C1 segment of cervical spinal cord (tissue), 14 donors: ENCODE results near the gene ALKBH3.
A peak's percentile ranks its signal among the peaks of the same experiment; 100 is the strongest.

Experiments
- DNase-seq, 14 donors: peaks; one replicate each; lab custom pipeline; 2025; lab: John Stamatoyannopoulos, UW

Gene ALKBH3

GRCh38 chr11:43880640-43881159 is at the start of gene ALKBH3:
Gene ALKBH3 (plus strand): TSS chr11:43880831. CDS start chr11:43882653, 1,822 bp downstream.
- DNase-seq: peak; percentile 29 to 90 (median 85)

- DNase-seq: peak in 3 of 14 donors; percentile 9 to 76 (median 38)
These were observed 49.6 kb upstream of the ALKBH3 start for GRCh38 chr11:43830928-43831440.

- DNase-seq: peak in 1 of 14 donors; percentile 24
These were observed 48.1 kb upstream of the ALKBH3 start for GRCh38 chr11:43832536-43832935.

DNA sequence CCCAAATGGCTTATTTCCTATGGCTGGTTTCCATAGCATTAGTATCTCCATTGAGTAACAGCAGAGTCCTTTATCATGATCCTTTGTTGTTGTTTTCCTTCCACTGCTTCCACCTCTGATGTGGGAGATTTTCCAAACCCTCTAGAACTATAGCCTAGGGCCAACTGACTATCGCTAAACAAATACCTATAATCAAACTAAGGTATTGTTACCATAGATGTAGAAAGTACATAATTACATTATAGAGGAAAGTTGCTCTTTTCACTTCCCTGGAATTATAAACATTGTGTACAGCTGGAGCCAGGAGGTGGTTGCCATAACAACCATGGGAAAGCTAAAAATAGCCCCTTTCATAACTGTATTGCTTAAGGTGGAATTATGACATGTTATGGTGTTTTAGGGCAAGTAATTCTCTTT is 47.0 kb upstream of the ALKBH3 start:
- DNase-seq: peak in 1 of 14 donors; percentile 84

GRCh38 chr11:43834286-43834685 is 46.3 kb upstream of the ALKBH3 start:
- peak in 1 of 14 donors; percentile 69 for DNase-seq

DNA sequence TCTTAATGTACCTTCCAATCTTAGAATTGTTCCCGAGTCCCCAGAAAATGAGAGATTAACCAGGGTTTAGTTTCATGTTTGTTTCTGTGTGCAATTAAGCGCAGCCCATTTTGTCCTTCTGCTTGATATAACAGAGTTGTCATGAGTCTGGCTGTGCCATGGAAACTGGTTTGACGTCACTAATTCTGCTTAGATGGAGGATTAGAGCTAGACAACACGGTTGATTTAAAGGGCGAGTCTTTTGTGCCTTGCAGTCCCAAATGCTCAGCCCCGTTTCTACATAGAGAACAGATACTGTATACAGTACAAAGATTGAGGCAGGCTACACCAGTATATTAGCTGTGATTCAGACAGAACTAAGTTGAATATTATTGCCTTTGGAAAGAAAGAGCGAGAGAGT is 45.5 kb upstream of the ALKBH3 start:
- DNase-seq: peak in 2 of 14 donors; percentile 6 to 84

DNA sequence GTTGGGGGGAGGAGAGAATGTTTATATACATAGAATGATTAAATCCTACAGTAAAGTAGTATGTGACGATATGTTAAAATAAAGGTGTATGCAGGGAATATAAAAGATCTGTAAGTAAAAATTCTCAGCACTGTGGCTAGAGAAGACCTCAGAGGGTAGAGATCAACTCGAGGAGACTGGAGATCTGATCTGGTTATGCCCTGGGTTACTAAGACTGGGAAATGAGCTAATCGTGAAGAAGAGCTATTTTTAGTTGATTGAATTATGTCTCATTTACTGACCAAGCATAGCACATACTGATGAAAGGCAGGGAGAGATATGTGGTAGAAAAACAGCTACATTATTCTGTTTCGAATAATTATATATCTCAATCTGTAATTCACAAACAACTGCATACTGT is 42.8 kb upstream of the ALKBH3 start:
- DNase-seq: no peak

GRCh38 chr11:43842021-43842420 is 38.6 kb upstream of the ALKBH3 start:
- no peak for DNase-seq

DNA sequence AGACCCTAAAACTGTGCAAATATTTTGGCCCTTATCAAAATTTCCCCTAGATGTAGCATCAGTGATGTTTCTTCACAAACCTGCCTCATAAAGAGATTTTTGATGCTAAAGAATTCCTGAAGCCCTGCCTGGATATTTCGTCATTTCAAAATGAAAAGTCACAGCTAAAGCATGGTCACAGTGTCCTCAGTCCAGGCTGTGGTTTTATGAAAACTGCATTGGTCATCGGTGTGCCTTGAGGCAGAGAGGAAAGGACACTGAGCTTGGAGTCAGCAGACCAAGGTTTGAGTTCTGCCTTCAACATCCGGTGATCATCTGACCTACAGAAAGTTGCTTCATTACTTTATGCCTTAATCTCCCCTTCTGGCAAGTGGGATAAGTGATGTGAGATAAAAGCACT is 34.8 kb upstream of the ALKBH3 start:
- DNase-seq: no peak

GRCh38 chr11:43852057-43852636 is 28.5 kb upstream of the ALKBH3 start:
- peak in 5 of 14 donors; percentile 2 to 34 (median 9) for DNase-seq

DNA sequence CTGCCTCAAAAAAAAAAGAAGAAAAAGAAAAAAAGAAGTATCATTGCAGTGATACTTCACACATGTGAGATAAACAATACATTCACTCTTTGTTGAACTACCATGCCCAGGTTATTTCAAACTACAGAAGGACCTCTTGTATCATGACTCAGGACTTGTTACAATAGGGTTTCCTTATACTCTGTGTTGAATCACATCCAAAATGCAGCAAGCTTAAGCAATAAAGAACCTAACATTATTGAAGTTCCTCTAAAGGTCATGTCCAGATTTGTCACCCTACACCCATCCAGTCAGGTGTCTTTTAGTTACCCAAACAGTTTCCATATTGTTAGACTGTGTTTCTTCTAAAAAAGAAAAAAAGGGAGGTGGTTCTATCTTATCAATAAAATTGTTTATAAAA is 26.9 kb upstream of the ALKBH3 start:
- no peak for DNase-seq

DNA sequence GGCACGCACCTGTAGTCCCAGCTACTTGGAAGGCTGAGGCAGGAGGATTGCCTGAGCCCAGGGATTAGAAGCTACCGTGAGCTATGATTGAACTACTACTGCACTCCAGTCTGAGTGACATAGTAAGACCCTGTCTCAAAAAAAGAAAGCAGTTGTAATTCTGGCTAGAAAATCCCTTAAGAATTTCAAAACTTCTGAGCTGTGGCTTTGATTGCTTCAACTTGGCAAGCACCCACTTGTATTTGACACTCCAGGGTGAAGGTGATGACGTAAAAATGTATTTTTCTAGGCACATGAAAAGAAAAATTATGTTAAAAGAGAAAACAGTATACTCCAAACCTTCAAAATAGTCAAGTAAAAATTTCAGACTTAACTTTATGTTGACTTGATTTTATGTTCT is 23.6 kb upstream of the ALKBH3 start:
- DNase-seq: no peak

- no peak for DNase-seq
These were observed 19.5 kb upstream of the ALKBH3 start for GRCh38 chr11:43861141-43861540.

DNA sequence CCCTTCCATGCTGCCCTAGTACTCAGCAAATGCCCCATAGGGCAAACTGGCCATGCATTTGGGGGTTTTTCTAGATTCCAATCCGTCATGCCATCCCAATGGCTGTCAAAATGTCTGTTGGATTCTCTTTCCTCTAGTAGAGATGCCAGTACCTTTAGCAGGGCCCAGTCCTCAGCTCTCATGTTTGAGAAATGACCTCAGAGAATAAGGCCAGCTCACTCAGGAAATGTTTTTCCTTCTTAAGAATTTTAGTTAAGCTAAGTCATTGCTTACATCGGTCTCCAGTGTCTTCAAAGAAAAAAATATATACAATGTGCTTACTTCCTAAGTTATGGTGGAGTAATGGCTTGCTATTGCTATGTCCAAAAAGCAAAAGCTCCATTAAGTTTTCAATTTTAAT is 14.1 kb upstream of the ALKBH3 start:
- no peak for DNase-seq

- no peak for DNase-seq
These were observed 13.7 kb upstream of the ALKBH3 start for GRCh38 chr11:43866969-43867368.

DNA sequence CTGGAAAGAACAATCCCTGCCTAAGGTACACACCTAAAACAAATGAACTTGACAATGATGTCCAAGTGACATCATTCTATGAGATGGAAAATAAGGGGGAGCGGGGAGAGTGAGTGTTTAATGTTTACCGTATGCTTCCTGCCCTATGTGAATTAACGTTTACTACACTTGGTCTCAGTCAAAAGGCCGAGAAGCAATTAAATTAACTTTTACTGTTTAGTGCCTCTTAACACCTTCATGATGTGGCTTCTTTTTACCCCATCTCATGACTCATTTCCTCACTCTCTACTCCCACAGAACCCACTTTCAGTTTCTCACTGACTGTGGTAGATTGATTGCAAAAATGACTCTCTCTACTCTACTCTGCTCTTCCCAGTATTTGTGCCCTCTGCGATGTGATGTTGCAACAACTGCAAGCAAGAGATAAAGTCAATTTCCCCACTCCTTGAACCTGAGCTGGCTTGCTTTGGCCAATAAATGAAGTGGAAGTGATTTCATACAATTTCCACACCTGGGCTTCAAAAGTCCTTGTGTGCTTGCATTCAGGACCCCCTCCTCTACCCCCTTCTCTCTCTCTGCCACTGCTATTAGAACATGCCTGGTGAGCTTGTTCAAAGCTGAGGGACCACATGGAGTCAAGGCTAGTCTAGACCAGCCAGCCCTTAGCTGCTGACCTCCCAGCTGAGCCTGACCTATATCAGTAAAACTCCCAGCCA is 11.6 kb upstream of the ALKBH3 start:
- DNase-seq: no peak

GRCh38 chr11:43871051-43871450 is 9.6 kb upstream of the ALKBH3 start:
- DNase-seq: peak in 1 of 14 donors; percentile 90

- DNase-seq: no peak
These were observed 7.6 kb upstream of the ALKBH3 start for GRCh38 chr11:43872995-43873394.

GRCh38 chr11:43874078-43874477 is 6.6 kb upstream of the ALKBH3 start:
- DNase-seq: no peak

- no peak for DNase-seq
These were observed 5.9 kb upstream of the ALKBH3 start for GRCh38 chr11:43874738-43875137.

- no peak for DNase-seq
These were observed 617 bp upstream of the ALKBH3 start for GRCh38 chr11:43879789-43880639.

DNA sequence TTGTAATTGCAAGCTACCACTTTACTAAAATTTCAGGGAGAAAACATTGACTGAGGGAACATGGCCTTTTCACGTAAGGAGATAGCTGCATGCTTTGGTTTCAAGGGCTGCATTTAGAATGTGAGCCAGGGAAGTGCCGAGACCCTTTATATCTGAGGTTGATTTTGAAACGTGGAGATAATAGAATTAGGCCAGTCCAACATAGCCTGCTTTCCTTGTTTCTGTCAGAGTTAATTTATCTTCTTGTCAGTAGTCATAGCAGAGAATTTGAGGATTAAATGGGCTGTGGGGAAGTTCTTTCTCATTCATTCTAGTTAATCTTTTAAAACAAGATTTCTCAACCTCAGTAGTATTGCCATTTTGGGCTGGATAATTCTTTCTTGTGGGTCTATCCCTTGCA is 12.2 kb downstream of the ALKBH3 start:
- DNase-seq: no peak
